Osteoblast (primary cell): Measurements from ENCODE around the gene TECTB. TPM values are rescaled to one million over a fixed set of nuclear protein-coding genes. Genes with fewer than 3 reads are reported as not detected.

Experiments used
- DNase-seq: peaks from one replicate; pipeline ENCODE4 v3.0.0; 2011; ENCODE audit warnings: low spot score, mixed read lengths; ENCODE audit not compliant: insufficient read length; ENCODE audit errors: missing footprints
- H2AFZ ChIP-seq: 2 replicates; pipeline ENCODE4 v1.6.0; 2011; ENCODE audit warnings: mild to moderate bottlenecking, low read length
- H3K27ac ChIP-seq: 2 replicates; pipeline ENCODE4 v1.5.1; 2011; ENCODE audit warnings: mild to moderate bottlenecking, low read depth, low read length, moderate library complexity
- H3K27me3 ChIP-seq: 2 replicates; pipeline ENCODE4 v1.6.0; 2012; ENCODE audit warnings: mild to moderate bottlenecking, control low read depth, inconsistent platforms, low read length, moderate library complexity; ENCODE audit not compliant: insufficient read depth
- H3K36me3 ChIP-seq: 2 replicates; pipeline ENCODE4 v1.5.1; 2011; ENCODE audit warnings: mild to moderate bottlenecking, low read length, control low read depth, moderate library complexity; ENCODE audit not compliant: insufficient read depth
- H3K4me1 ChIP-seq: 2 replicates; pipeline ENCODE4 v1.5.1; 2011; ENCODE audit warnings: mild to moderate bottlenecking, low read length, control low read depth, moderate library complexity; ENCODE audit not compliant: insufficient read depth
- H3K4me2 ChIP-seq: 2 replicates; pipeline ENCODE4 v1.6.0; 2011; ENCODE audit warnings: mild to moderate bottlenecking, low read length; ENCODE audit not compliant: insufficient read depth
- H3K4me3 ChIP-seq: fragments of 200-600 bp; sonication (generic); 3 replicates; pipeline ENCODE4 v1.5.1; 2012; ENCODE audit warnings: mild to moderate bottlenecking, low read length, inconsistent platforms; ENCODE audit not compliant: insufficient read depth
- H3K79me2 ChIP-seq: 2 replicates; pipeline ENCODE4 v1.6.0; 2012; ENCODE audit warnings: mild to moderate bottlenecking, low read length, control low read depth, inconsistent platforms; ENCODE audit not compliant: insufficient read depth
- H3K9me3 ChIP-seq: 2 replicates; pipeline ENCODE4 v1.5.1; 2011; ENCODE audit warnings: low read depth, low read length, control low read depth
- H4K20me1 ChIP-seq: 2 replicates; pipeline ENCODE4 v1.6.0; 2012; ENCODE audit warnings: mild to moderate bottlenecking, low read length, control low read depth; ENCODE audit not compliant: insufficient read depth
- CTCF ChIP-seq: IDR thresholded peaks from 2 replicates; pipeline ENCODE4 v1.5.1; 2011; ENCODE audit warnings: mild to moderate bottlenecking, low read depth, low read length, moderate library complexity; ENCODE audit errors: extremely low read depth
- total RNA-seq: library from RNA; depleted of rRNA; stranded (reverse); fragments of >200 nt; gene quantifications from 2 replicates; pipeline ENCODE4 v1.2.3, GENCODE V29; 2012

Gene TECTB
- total RNA-seq, 1 donor: not detected

- no peaks in the 10 kb centered on the region for H3K79me2 ChIP-seq
- no peak for TF ChIP-seq CTCF
- no peaks in the 10 kb centered on the region for H3K27me3 ChIP-seq
- H3K4me2 ChIP-seq: no peak overlapping the region
- no peak overlapping the region for H2AFZ ChIP-seq
- H4K20me1 ChIP-seq: no peaks in the 10 kb centered on the region
- no peaks in the 10 kb centered on the region for H3K36me3 ChIP-seq
- no peak overlapping the region for H3K27ac ChIP-seq
- DNase-seq: no peak
- peaks cover 3% of the 10 kb centered on the region for H3K9me3 ChIP-seq
- H3K4me1 ChIP-seq: no peaks in the 10 kb centered on the region
- no peak overlapping the region for H3K4me3 ChIP-seq
Observed at GRCh38 chr10:112243713-112244112, 39.5 kb upstream of the TECTB start.

- Histone ChIP-seq H2AFZ (no peak overlapping the region), H3K4me1 (no peaks in the 10 kb centered on the region), H4K20me1 (no peaks in the 10 kb centered on the region), H3K27me3 (no peaks in the 10 kb centered on the region), H3K27ac (no peak overlapping the region), H3K9me3 (peaks cover 5% of the 10 kb centered on the region), H3K36me3 (no peaks in the 10 kb centered on the region), H3K79me2 (no peaks in the 10 kb centered on the region), H3K4me3 (no peak overlapping the region), H3K4me2 (no peak overlapping the region)
- no peak for DNase-seq
- no peak for TF ChIP-seq CTCF
Observed at GRCh38 chr10:112244197-112244596, 39.0 kb upstream of the TECTB start.

GRCh38 chr10:112247791-112248190 is 35.4 kb upstream of the TECTB start:
- H3K27ac ChIP-seq: no peak overlapping the region
- no peak for DNase-seq
- H3K27me3 ChIP-seq: no peaks in the 10 kb centered on the region
- no peaks in the 10 kb centered on the region for H3K79me2 ChIP-seq
- H3K4me3 ChIP-seq: no peak overlapping the region
- no peak overlapping the region for H3K4me2 ChIP-seq
- no peaks in the 10 kb centered on the region for H3K36me3 ChIP-seq
- peaks cover 3% of the 10 kb centered on the region for H3K9me3 ChIP-seq
- H3K4me1 ChIP-seq: no peaks in the 10 kb centered on the region
- TF ChIP-seq CTCF: no peak
- H2AFZ ChIP-seq: no peak overlapping the region
- H4K20me1 ChIP-seq: no peaks in the 10 kb centered on the region

- Histone ChIP-seq H3K79me2 (no peaks in the 10 kb centered on the region), H3K4me2 (no peak overlapping the region), H2AFZ (no peak overlapping the region), H4K20me1 (no peaks in the 10 kb centered on the region), H3K4me3 (no peak overlapping the region), H3K36me3 (no peaks in the 10 kb centered on the region), H3K27ac (no peak overlapping the region), H3K9me3 (peaks cover 3% of the 10 kb centered on the region), H3K27me3 (no peaks in the 10 kb centered on the region), H3K4me1 (no peaks in the 10 kb centered on the region)
- DNase-seq: no peak
- TF ChIP-seq CTCF: no peak
Observed at GRCh38 chr10:112248584-112249295, 34.5 kb upstream of the TECTB start.
